ACHN (cell line): ENCODE results near the gene DNAH10.

Source experiments
- DNase-seq: peaks from one replicate; pipeline ENCODE4 v3.0.0-alpha.2; 2015
- in situ Hi-C: cut with HindIII; loops from 2 replicates; pipeline ENCODE4 v1.10.0; 2017; ENCODE audit warnings: low sequenced_read_pairs, low pct_ligation_motif_present, low pct_unique_long_range_greater_than_20kb

Gene DNAH10, protein sequence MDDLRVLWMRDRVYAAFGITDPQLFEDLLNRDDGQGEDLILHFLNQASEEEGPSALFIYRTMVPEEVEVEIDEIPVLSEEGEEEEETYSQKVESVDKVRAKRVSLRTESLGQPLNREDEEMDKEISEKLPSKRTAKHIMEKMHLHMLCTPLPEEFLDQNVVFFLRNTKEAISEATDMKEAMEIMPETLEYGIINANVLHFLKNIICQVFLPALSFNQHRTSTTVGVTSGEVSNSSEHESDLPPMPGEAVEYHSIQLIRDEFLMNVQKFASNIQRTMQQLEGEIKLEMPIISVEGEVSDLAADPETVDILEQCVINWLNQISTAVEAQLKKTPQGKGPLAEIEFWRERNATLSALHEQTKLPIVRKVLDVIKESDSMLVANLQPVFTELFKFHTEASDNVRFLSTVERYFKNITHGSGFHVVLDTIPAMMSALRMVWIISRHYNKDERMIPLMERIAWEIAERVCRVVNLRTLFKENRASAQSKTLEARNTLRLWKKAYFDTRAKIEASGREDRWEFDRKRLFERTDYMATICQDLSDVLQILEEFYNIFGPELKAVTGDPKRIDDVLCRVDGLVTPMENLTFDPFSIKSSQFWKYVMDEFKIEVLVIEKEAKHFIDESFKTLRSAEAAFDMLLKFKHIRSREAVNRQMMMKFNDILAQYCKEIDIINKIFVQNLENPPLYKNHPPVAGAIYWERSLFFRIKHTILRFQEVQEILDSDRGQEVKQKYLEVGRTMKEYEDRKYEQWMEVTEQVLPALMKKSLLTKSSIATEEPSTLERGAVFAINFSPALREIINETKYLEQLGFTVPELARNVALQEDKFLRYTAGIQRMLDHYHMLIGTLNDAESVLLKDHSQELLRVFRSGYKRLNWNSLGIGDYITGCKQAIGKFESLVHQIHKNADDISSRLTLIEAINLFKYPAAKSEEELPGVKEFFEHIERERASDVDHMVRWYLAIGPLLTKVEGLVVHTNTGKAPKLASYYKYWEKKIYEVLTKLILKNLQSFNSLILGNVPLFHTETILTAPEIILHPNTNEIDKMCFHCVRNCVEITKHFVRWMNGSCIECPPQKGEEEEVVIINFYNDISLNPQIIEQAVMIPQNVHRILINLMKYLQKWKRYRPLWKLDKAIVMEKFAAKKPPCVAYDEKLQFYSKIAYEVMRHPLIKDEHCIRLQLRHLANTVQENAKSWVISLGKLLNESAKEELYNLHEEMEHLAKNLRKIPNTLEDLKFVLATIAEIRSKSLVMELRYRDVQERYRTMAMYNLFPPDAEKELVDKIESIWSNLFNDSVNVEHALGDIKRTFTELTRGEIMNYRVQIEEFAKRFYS (N-terminal part only)

DNA sequence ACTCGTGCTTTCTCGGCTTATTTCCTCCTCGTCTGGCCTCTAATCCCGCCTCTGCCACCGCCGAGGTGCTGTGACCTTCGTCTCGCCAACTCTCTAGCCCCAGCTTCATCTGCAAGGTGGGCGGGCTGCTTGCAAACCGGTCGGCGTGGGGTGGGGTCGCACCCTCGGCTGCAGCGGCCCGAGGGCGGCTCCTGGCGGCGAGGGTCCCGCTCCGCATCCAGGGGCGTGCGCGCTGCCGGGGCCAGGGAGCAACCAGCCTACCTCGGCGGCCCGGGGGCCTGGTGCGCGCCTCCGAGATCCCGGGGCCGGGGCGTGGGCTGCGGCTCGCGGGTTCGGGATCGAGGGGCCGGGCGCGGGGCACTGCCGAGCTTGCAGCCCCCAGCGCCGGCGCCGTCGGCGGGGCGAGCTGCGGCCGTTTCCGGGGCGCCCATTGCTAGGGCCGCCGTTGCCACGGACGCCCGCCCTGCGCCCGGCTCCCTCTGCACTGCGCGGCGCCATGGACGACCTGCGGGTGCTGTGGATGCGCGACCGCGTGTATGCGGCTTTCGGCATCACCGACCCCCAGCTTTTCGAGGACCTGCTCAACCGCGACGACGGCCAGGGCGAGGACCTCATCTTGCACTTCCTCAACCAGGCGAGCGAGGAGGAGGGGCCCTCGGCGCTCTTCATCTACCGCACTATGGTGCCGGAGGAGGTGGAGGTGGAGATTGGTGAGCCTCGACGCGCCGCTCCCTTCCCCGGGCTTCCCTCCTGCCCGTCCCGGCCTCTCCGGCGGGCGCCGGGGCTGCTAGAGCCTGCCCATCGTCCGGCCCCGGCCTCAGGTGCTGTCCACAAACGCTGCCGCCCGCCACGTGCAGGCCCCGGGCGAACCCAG lies at the start of gene DNAH10:
TSS of gene DNAH10 (plus strand) at position 461 of the 874 bp plus-strand sequence. CDS start at position 497, 36 bp downstream.
- in situ Hi-C loops: no loop called here
- peak; percentile 63 for DNase-seq

DNA sequence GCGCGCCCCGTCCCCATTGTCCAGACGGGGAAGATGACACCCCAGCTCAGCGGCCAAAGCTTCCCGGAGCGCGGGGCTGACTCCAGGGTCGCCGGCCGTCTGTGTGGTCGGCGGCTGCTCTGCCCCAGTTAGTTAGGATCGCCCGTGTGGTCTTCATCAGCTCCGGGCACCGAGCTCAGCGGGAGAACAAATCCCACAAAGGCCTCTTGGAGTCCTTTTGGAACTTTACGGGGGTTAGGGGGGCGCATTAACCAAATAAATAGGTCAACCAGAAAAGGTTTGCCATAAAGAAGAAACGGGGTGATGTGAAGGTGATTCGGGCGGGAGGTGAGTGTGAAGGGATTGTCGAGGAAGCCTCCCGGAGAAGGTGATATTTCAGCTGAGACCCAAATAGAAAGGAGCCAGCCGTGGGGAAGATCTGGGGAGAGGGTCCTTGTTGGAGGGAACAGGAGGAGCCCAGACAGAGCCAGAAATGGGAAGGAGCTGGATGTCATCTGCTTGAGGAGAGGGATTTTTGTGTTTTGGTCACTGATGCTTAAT lies 49.3 kb upstream of the DNAH10 start:
- in situ Hi-C loops: no loop called here
- DNase-seq: no peak

DNA sequence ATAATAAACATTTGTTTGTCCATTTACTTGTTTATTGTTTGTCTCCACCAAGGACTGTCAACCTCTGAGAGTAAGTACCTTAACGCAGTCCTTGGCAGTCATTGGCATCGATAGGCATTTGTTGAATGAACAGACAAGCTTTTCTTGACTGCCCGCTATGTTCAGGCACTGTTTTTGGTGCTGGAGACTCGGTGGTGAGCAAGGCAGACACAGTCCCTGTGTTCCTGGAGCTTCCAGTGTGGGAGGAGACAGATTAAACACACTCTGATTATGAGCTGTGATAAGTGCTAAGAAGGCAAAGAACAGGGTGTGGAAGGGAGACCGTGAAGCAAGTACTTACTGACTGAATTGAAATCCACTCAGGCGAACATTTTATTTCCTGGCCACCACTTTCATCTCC lies 48.7 kb upstream of the DNAH10 start:
- in situ Hi-C loops: no loop called here
- no peak for DNase-seq

DNA sequence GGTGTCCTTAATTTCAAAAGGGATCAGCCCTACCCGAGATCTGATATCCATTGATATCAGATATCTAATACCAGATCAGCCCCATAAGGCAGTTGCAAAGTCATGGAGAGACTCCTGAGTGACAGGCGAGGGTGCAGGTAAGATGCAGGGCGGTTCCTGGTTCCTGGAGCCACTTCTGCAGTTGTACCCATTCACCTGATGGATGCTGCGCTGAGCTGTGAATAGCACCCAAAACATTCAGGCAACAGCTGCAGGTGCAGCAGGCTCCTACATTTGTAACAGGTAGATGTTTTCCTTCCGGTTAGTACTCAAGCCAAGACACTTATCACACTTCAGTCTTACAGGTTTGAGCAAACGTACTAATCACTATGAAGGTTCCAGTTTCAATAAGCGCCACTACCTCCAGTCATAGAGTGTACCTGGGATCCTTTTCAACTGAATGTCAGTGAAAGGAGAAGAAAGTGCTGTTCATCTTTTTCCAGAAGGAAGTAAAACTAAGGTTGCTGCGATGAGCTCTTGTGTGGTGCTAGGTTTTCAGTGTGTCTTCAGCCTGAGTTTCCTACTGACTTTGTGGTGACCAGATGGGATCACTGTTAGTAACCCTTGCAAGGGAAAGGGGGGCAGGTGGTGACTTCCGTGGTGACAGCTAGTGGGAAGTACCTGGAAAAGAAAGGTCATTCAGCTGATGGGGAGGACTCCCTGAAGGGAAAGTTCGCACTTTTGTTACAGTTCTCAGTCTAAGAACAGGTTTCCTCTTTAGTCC lies 48.1 kb upstream of the DNAH10 start:
- DNase-seq: no peak
- in situ Hi-C loops: no loop called here

DNA sequence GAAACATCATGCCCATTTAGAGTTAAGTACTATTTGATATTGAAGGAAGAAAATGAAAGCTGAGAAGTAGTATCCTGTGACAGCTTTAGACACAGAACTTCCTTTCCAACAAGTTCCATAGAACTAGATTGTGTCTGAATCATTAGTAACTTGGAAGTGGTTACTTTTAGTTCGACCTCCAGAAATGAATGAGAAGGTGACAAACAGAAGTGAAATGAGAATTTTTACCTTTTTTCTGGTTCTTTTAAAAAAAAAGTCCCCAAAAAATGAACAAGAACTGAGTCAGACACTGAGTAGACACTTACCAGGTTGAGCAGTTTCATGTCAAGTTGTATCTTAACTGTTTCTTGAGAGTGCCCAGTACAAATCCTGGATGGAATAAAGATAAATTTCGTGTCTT lies 46.9 kb upstream of the DNAH10 start:
- in situ Hi-C loops: no loop called here
- DNase-seq: no peak

DNA sequence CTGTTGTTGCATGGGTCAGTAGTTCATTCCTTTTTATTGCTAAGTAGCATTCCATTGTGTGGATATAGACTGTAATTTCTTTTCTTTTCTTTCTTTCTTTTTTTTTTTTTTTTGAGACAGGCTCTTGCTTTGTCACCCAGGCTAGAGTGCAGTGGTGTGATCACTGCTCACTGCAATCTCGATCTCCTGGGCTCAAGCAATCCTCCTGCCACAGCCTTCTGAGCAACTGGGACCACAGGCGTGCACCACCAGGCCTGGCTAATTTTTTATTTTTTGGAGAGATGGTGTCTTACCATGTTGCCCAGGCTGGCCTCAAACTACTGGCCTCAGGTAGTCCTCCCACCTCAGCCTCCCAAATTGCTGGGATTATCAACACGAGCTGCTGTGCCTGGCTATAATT lies 44.8 kb upstream of the DNAH10 start:
- no peak for DNase-seq
- in situ Hi-C loops: no loop called here

DNA sequence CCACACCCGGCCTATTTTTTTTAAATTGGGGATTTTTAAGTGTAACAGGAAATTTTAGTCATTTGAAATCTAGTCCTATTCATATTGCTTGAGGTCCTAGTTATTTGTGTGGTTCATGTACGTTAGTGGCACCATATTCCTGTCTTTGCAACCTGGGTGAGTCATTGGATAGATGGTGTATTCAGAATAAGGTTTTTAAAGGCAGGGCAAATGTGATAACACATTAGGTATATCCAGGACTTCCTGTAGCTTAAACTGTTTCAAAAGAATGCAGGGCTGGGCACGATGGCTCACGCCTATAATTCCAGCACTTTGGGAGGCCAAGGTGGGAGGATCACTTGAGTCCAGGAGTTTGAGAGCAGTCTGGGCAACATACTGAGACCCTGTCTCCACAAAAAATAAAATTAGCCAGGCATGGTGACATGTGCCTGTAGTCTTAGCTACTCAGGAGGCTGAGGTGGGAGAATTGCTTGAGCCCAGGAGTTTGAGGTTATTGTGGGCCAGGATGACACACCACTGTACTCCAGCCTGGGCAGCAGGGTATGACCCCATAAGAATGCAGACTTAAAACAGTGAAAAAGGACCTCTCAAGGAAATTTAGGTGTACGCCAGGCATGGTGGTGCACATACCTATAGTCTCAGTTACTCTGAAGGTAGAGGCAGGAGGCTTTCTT lies 41.8 kb upstream of the DNAH10 start:
- no peak for DNase-seq
- in situ Hi-C loops: no loop called here

DNA sequence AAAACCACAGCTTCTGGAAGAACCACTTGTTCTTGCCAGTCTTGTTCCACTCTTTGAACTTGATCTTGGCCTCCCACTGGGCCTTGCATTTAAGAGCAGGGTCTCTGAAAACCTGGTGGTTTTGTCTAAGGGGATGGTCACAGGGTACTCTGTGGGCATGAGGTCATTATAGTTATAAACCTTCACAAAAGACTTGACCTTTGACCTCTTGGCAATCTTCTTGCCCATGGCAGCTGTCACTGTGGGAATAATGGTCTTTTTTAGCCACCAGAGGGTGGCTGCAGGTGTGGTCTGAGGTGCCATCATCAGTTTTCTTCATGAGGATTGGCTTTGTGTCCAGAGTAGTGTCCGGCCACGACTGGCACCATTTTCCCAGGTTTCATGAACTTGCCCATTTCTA lies 40.9 kb upstream of the DNAH10 start:
- no peak for DNase-seq
- in situ Hi-C loops: no loop called here

DNA sequence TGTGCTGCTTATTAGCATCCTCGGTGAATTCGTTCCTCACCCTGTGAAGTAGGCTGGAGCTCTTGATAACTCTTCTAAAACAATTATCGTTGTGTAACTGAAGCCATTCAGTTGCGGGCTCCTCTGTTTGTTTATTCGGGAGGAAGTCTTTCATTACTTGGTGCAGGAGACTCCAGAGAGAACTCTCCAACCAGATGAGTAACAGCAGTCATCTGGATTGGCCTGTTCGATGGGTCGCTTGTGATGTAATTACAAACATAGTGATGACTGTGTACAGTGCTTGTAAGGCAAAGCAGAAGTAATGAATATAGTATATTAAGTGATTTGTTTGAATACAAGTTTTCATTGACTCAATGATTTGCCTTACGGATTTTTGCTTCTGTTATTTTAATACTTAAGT lies 39.1 kb upstream of the DNAH10 start:
- DNase-seq: no peak
- in situ Hi-C loops: no loop called here

DNA sequence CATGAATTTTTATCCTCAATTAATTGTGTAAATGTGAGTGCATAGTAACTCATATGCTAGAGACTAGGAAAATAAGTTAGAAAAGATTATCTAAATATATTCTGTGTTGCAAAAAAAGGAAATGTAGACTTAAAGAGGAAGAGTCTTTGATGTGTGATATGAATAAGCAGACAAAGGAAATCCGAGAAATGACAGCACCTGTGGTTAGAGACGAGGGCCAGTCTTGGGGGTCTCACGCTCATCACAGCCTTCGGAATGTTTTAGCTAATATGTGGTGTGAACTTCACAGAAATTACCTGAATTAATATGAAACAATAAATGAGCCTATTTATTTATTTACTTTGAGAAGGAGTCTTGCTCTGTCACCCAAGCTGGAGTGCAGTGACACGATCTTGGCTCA lies 38.3 kb upstream of the DNAH10 start:
- in situ Hi-C loops: no loop called here
- DNase-seq: no peak

DNA sequence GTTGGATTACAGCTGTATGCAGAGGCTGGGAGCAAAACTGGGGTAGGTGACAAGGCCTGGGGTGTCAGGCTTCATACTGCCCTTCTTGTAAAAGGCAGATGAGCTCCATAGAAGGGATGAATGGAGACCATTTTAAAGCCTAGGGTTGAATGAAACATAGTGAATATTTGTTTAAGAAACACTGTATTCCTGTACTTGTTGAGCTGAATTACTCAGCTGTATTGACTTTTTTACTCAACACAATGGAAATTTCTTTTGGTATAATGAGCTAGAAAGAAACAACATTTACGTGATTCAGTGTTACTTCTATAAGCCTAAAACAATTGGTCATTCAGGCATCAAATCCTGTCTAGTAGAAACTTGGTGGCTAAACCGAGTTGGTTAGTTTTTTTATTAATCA lies 35.9 kb upstream of the DNAH10 start:
- in situ Hi-C loops: no loop called here
- DNase-seq: no peak

DNA sequence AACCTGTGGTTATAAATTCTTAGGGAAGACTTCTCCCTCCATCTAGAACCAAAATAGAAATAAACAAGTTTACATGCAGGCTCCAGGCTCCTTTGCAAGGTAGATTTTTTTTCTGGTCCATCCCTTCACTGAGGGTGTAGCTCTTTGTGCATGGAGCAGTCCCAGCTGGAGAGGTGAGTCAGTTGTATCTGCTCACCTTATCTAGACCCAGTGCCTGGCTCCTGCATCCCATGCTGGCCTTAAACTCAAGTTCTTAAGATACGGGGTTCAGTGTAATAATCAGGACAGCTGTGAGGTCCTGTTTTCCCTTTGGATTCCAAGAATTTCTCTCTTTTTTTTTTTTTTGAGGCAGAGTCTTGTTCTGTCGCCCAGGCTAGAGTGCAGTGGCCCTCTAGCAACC lies 35.1 kb upstream of the DNAH10 start:
- no peak for DNase-seq
- in situ Hi-C loops: no loop called here

DNA sequence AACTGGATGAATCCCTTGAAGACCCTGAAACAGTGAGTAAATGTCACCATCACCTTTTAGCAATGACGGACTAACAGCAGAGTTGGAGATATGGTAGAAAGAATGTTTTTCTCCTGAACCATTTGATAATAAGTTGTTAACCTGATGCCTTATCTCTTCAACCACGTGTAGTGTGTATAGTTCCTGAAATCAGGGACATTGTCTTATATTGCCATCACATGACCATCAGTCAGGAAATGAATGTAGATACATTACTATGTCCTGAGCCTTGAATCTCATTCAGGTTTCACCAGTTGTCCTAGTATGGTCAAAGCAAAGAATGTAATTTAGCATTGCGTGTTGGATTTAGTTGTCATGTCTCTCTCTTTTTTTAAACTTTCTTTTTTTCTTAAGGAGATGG lies 34.2 kb upstream of the DNAH10 start:
- in situ Hi-C loops: no loop called here
- no peak for DNase-seq

DNA sequence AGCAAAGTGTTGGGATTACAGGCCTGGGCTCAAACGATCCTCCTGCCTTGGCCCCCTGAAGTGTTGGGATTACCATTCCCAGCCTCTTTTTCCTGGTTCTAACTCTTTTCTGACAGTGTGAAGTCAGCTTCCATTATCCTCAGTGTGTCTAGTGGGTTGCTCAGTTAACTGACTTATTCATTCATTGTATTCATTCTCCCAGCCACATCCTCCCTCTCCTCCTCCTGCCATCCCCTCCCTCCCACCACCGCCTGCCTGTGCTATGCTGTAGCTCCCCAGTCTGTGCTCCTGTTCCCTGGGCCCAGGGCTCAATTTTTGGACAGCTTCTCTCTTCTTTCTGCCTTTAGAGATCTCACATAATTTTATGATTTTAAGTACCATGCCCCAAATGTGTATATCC lies 30.5 kb upstream of the DNAH10 start:
- in situ Hi-C loops: no loop called here

DNA sequence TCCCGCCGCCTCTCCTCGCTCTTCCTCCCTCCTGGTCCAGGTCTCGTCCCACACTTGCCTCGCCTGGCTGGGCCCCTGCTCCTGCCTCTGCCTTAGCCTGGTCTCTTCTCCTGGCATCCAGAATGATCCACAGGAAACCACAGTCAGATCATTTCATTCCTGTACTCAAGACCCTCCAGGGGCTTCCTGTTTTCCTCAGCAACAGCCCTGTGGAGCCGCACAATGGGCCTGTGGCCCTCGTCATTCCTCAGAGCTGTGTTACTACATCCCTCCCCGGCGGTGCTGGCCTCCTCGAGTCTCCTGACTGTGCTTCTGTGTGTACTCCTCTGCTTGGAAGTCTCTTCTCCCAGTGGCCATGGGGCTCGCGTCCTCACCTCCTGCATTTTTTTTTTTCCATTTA lies 29.9 kb upstream of the DNAH10 start:
- in situ Hi-C loops: no loop called here
- DNase-seq: no peak

More for the DNA sequence above, 30.5 kb upstream of the DNAH10 start:
- no peak for DNase-seq

DNA sequence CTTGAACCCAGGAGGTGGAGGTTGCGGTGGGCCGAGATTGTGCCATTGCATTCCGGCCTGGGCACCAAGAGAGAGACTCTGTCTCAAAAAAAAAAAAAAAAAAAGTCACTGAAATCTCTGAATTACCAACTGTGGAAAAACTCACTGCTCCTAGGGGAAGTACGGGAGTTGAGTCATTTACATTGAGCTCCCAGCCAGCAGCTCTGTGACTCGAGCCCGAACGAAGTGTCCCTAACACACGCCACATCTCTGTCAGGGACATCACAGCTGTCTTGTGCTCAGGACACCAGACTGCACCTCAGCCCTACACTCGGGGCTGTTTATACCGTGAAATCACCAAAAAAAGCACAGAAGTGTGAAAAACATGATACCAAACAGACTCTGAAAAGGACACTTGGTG lies 28.9 kb upstream of the DNAH10 start:
- DNase-seq: no peak
- in situ Hi-C loops: no loop called here

DNA sequence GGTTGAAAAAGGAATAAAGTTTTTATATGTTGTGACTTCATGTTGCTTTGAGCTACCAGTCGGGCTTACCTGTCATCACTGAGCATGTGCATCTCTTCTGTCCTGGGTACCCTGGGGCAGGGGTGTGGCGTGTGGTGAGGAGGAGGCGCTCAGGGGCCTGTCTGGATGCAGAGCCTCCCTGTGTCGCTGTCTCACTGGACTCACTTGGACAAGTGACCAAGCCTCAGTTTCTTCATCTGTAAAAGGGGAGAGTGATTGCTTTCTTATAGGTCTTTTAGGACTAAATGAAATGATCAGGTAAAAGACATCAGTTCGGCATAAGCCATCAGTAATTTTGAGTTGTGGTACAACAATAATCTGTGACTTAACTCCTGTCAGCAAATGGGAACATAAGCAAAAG lies 27.8 kb upstream of the DNAH10 start:
- DNase-seq: no peak
- in situ Hi-C loops: no loop called here
